Hepatocyte (in vitro differentiated cells): ENCODE measurements around the gene ROBO3. TPM values are rescaled to one million over a fixed set of nuclear protein-coding genes. Genes with fewer than 3 reads are reported as not detected.

Experiments used
- DNase-seq: peaks from one replicate; pipeline ENCODE4 v3.0.0-alpha.2; 2016; ENCODE audit warnings: low spot score
- H2AFZ ChIP-seq: fragments of 200-600 bp; sonication (generic); 2 replicates; pipeline ENCODE4 v1.6.0; 2016; ENCODE audit warnings: antibody characterized with exemption, mild to moderate bottlenecking
- H3K27ac ChIP-seq: fragments of 200-600 bp; sonication (generic); 2 replicates; pipeline ENCODE4 v1.5.1; 2016; ENCODE audit warnings: mild to moderate bottlenecking
- H3K27me3 ChIP-seq: fragments of 200-600 bp; sonication (generic); 2 replicates; pipeline ENCODE4 v1.6.1; 2016
- H3K36me3 ChIP-seq: fragments of 200-600 bp; sonication (generic); replicated peaks from 2 replicates; pipeline ENCODE4 v1.5.1; 2016; ENCODE audit warnings: low read depth; ENCODE audit not compliant: insufficient read depth
- H3K4me1 ChIP-seq: fragments of 200-600 bp; sonication (generic); 2 replicates; pipeline ENCODE4 v1.5.1; 2016; ENCODE audit warnings: mild to moderate bottlenecking, moderate library complexity; ENCODE audit not compliant: insufficient read depth
- H3K4me2 ChIP-seq: fragments of 200-600 bp; sonication (generic); 2 replicates; pipeline ENCODE4 v1.6.0; 2016
- H3K4me3 ChIP-seq: fragments of 200-600 bp; sonication (generic); 2 replicates; pipeline ENCODE4 v1.5.1; 2016; ENCODE audit warnings: mild to moderate bottlenecking
- H3K79me2 ChIP-seq: fragments of 200-600 bp; sonication (generic); 2 replicates; pipeline ENCODE4 v1.6.0; 2017; ENCODE audit warnings: mild to moderate bottlenecking
- H3K9me2 ChIP-seq: fragments of 200-600 bp; sonication (generic); replicated peaks from 2 replicates; pipeline ENCODE4 v1.6.0; 2017; ENCODE audit warnings: mild to moderate bottlenecking; ENCODE audit not compliant: insufficient read depth
- H3K9me3 ChIP-seq: fragments of 200-600 bp; sonication (generic); 2 replicates; pipeline ENCODE4 v1.5.1; 2016; ENCODE audit warnings: low read depth, mild to moderate bottlenecking
- H4K20me1 ChIP-seq: fragments of 200-600 bp; sonication (generic); 2 replicates; pipeline ENCODE4 v1.6.0; 2016; ENCODE audit warnings: mild to moderate bottlenecking; ENCODE audit not compliant: insufficient read depth, poor library complexity, severe bottlenecking
- CTCF ChIP-seq: fragments of 200-600 bp; sonication (generic); IDR thresholded peaks from 2 replicates; pipeline ENCODE4 v1.5.1; 2016; ENCODE audit warnings: antibody characterized with exemption, mild to moderate bottlenecking; ENCODE audit not compliant: poor library complexity
- EZH2 ChIP-seq: fragments of 200-600 bp; sonication (generic); IDR thresholded peaks from 2 replicates; pipeline ENCODE4 v1.6.1; 2016; ENCODE audit warnings: antibody characterized with exemption, mild to moderate bottlenecking, borderline replicate concordance
- EZH2phosphoT487 ChIP-seq: fragments of 200-600 bp; sonication (generic); IDR thresholded peaks from one replicate; pipeline ENCODE4 v1.6.1; 2018; ENCODE audit warnings: antibody characterized with exemption, mild to moderate bottlenecking, low read depth, moderate library complexity; ENCODE audit not compliant: unreplicated experiment, severe bottlenecking
- WGBS: methylation state at CpG from one replicate; pipeline ENCODE4 v1.1.6; 2016; ENCODE audit warnings: low lambda C conversion rate; ENCODE audit errors: missing lambda C conversion rate; 5-methylcytosine and 5-hydroxymethylcytosine counted together
- polyA plus RNA-seq: library from polyadenylated mRNA; unstranded; fragments of >200 nt; fragmentation: Nextera tagmentation; extraction: Ambion mirVana; gene quantifications from 2 replicates; pipeline ENCODE4 v1.2.1, GENCODE V29; 2016
- total RNA-seq: library from RNA; depleted of rRNA; stranded (reverse); fragments of >200 nt; gene quantifications from 2 replicates; pipeline ENCODE4 v1.2.3, GENCODE V29; 2014

ROBO3 gene
- total and polyA plus RNA-seq, 2 experiments from 2014 or later, result 3.7 to 10.4 TPM

DNA sequence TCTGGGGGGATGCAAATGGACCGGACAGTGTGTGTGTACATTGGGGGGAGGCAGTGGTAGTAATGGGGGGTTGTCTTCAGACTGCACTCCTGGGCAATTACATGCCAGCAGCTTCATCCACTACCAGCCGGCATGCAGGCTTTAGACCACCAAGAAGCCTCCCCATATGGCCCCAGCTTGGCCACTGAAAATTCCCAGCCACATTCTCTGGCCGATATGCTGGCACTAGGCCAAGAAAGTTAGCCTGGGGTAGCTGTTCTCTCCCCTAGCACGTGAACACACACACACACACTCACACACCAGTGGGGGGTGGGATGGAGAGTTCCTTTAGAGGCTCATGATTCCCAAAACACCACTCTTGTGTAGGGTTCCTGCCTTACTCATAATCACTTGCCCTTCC, 3.6 kb upstream of the ROBO3 start:
- DNase-seq, result no peak
- H3K36me3 ChIP-seq, result no peaks in the 10 kb centered on the region
- no peak overlapping the region for H2AFZ ChIP-seq
- TF ChIP-seq EZH2phosphoT487 (no peak), CTCF (no peak), EZH2 (no peak)
- H3K9me2 ChIP-seq, result no peaks in the 10 kb centered on the region
- H3K4me1 ChIP-seq, result peaks cover 11% of the 10 kb centered on the region
- H4K20me1 ChIP-seq, result no peaks in the 10 kb centered on the region
- 50% methylated on average over 4 of the region's 4 CpGs for WGBS
- no peak overlapping the region for H3K4me3 ChIP-seq
- H3K27ac ChIP-seq, result no peak overlapping the region
- no peaks in the 10 kb centered on the region for H3K9me3 ChIP-seq
- no peak overlapping the region for H3K4me2 ChIP-seq
- peaks cover 76% of the 10 kb centered on the region for H3K27me3 ChIP-seq
- H3K79me2 ChIP-seq, result no peaks in the 10 kb centered on the region

DNA sequence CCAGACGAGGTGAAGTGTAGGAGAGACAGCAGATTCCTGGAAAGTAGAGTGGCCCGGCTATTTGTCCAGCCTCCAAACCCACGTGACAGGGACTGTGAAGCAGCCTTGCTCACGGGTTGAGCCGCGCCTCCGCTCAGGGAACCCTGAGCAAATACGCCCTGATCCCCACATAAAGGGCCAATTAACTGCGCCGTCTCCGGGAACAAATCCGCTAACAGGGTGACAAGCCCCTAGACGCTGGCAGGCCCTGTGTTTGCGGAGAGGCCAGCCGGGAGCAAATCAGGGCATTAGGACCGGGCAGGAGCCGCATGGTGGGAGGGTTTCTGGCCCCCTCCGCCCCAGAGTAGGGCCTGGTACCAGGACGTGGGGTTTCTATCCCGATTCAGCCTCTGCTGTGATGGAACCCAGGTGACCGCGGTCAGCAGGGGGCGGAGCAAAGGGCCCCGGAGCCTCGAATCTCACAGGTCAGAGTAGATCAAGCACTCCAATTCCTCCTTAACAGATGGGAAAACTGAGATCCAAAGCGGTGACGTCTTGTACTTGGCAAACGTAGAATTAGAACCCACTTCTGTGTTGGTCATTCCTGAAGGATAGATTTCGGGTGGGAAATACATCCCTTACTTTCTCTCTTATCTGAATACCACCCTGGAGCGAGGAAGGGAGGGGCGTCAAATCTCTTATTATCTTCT, 2.0 kb upstream of the ROBO3 start:
- Histone ChIP-seq H4K20me1 (no peaks in the 10 kb centered on the region), H3K4me3 (no peak overlapping the region), H3K79me2 (no peaks in the 10 kb centered on the region), H3K9me3 (no peaks in the 10 kb centered on the region), H3K4me2 (peak overlapping the region; percentile 69), H3K4me1 (peaks cover 11% of the 10 kb centered on the region), H3K9me2 (no peaks in the 10 kb centered on the region), H3K36me3 (no peaks in the 10 kb centered on the region), H3K27me3 (peaks cover 89% of the 10 kb centered on the region), H2AFZ (no peak overlapping the region), H3K27ac (no peak overlapping the region)
- TF ChIP-seq CTCF, result no peak
- no peak for TF ChIP-seq EZH2phosphoT487
- TF ChIP-seq EZH2, result no peak
- WGBS, result 4% methylated on average over 31 of the region's 31 CpGs
- DNase-seq, result peak; percentile 72

- Histone ChIP-seq H3K36me3 (no peaks in the 10 kb centered on the region), H3K27me3 (peaks cover 92% of the 10 kb centered on the region), H2AFZ (no peak overlapping the region), H3K4me3 (no peak overlapping the region), H4K20me1 (no peaks in the 10 kb centered on the region), H3K9me2 (no peaks in the 10 kb centered on the region), H3K27ac (no peak overlapping the region), H3K4me1 (peaks cover 11% of the 10 kb centered on the region), H3K79me2 (no peaks in the 10 kb centered on the region), H3K4me2 (peak overlapping the region; percentile 69), H3K9me3 (no peaks in the 10 kb centered on the region)
- TF ChIP-seq EZH2phosphoT487, result no peak
- no peak for TF ChIP-seq CTCF
- TF ChIP-seq EZH2, result no peak
- DNase-seq, result peak; percentile 38
- WGBS, result 12% methylated on average over 3 of the region's 9 CpGs
Observed at GRCh38 chr11:124863826-124864165, 1.4 kb upstream of the ROBO3 start.
